ENCODE data around the gene ZFP14.

ZFP14 gene

GRCh38 chr19:36378625-36379509 is at the start of gene ZFP14:
Gene ZFP14 (minus strand): TSS chr19:36379201. CDS start chr19:36367892, 11,309 bp downstream.
- peak; percentile 89 to 94 for DNase-seq (ENCODE audit: low read depth in 1 of 2, low spot score in 1 of 2)

- DNase-seq (ENCODE audit: low read depth in 1 of 2, low spot score in 1 of 2) = no peak
These were observed 44.9 kb upstream of the ZFP14 start for GRCh38 chr19:36423925-36424324.

DNA sequence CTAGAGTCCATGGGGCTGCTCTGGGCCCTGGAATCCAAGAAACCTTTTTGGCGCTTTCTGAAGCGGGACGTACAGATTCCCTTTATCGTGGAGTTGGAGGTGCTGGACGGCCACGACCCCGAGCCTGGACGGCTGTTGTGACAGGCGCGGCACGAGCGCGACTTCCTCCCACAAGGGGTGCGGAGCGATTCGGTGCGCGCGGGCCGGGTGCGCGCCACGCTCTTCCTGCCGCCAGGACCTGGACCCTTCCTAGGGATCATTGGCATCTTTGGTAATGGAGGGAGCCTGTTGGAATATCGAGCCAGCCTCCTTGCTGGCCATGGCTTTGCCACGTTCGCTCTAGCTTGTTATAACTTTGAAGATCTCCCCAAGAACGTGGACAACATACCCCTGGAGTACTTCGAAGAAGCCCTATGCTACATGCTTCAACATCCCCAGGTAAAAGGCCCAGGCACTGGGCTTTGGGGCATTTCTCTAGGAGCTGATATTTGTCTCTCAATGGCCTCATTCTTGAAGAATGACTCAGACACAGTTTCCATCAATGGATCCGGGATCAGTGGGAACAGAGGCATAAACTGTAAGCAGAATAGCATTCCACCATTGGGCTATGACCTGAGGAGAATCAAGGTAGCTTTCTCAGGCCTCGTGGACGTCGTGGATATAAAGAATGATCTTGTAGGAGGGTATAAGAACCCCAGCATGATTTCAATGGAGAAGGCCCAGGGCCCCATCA is 42.9 kb upstream of the ZFP14 start:
- no peak for DNase-seq (ENCODE audit: low read depth in 1 of 2, low spot score in 1 of 2)

DNA sequence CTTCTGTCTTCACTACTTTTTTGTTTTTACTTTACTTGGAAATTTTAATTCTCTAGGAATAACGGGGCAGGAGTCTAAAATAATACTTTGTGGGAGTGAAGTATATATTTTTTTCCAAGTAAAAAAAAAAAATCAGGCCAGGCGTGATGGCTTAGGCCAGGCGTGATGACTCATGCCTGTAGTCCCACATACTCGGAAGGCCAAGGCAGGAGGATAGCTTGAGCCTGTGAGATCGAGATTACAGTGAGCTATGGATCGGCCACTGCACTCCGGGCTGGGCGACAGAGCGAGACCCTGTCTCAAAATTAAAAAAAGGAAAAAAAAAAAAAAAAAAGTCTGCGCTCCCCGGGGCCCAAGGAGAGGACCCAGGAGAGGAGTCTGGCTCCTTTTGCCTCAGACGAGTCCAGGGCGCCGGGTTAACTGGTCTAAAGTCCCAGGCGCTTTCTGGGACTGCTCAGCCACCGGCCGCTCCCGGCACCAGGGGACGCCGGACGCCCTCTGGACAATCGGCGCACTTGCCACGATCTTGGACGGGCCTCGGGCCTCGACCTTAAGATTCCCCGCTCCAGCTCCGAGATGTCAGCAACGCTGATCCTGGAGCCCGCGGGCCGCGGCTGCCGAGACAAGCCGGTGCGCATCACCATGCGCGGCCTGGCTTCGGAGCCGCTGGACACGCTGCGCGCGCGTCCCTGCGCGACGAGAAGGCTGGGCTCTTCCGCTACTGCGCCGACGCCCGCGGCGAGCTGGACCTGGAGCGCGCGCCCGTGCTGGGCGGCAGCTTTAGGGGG is 42.2 kb upstream of the ZFP14 start:
- no peak for DNase-seq (ENCODE audit: low read depth in 1 of 2, low spot score in 1 of 2)

- peak; percentile 63 to 71 for DNase-seq (ENCODE audit: low read depth in 1 of 2, low spot score in 1 of 2)
These were observed 39.4 kb upstream of the ZFP14 start, which contains the start of gene ZFP82 for GRCh38 chr19:36418287-36419001. Gene ZFP82 (minus strand): TSS chr19:36418644. CDS start chr19:36409789, 8,855 bp downstream.

DNA sequence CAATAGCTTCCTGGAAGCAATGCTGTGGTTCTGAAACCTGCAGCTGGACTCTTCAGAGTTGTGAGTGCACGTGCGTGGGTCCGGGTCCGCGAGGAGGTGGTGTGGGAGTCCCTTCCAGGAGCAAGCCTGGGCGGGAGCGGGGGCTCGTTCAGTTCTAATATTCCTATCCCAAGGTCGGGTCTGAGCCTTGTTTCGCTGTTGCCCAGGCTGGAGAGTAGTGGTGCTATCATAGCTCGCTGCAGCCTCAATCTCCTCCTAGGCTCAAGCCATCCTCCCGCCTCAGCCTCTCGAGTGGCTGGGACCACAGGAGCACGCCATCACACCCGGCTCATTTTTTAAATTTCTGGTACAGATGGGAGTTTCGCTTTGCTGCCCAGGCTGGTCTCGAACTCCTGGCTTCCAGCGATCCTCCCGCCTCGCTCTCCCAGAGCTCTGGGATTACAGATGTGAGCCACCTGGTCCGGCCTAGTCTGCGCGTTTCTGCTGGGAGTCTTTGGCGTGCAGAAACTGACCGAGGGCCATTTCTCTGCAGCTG is 38.8 kb upstream of the ZFP14 start:
- no peak for DNase-seq (ENCODE audit: low read depth in 1 of 2, low spot score in 1 of 2)

GRCh38 chr19:36409841-36410240 is 30.8 kb upstream of the ZFP14 start:
- no peak for DNase-seq (ENCODE audit: low read depth in 1 of 2, low spot score in 1 of 2)

GRCh38 chr19:36408101-36408500 is 29.1 kb upstream of the ZFP14 start:
- no peak for DNase-seq (ENCODE audit: low read depth in 1 of 2, low spot score in 1 of 2)

DNA sequence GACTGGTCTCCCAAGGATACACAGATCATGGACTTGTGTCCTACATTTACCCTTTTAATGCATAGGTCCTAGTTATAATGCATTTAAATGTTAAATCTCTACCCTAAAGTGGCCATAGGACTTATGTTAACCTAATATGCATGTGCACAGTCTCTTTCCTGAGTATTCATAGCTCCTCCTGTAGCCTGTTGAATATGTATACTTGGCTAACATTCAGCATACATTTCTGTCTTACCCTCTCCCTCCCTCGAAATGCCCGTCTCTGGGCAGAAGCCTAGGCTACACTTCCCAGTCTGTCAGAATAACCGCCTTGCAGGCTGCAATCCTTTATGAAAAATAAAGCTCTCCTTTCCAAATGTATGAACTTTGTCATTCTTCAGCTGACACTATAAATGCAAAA is 25.5 kb upstream of the ZFP14 start:
- DNase-seq (ENCODE audit: low read depth in 1 of 2, low spot score in 1 of 2) = no peak

DNA sequence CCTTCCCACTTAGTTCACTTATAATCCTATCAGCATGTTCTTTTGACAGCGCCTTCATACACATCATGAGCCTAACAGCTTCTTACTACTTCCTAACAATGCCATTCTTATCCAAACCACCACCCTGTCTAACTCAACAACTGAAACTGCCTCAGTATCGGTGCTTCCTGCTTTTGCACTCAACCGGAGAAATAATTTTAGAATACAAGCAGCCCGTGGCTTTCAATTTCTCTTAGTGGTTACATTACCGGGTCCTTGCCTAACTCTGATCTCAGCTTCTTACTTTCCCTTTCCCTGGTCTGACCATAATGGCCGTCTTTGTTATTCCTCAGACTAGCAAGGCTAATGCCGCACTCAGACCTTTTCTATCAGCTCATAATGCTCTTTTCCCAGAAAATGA is 22.5 kb upstream of the ZFP14 start:
- no peak for DNase-seq (ENCODE audit: low read depth in 1 of 2, low spot score in 1 of 2)

GRCh38 chr19:36398571-36398970 is 19.6 kb upstream of the ZFP14 start:
- DNase-seq (ENCODE audit: low read depth in 1 of 2, low spot score in 1 of 2) = no peak

DNA sequence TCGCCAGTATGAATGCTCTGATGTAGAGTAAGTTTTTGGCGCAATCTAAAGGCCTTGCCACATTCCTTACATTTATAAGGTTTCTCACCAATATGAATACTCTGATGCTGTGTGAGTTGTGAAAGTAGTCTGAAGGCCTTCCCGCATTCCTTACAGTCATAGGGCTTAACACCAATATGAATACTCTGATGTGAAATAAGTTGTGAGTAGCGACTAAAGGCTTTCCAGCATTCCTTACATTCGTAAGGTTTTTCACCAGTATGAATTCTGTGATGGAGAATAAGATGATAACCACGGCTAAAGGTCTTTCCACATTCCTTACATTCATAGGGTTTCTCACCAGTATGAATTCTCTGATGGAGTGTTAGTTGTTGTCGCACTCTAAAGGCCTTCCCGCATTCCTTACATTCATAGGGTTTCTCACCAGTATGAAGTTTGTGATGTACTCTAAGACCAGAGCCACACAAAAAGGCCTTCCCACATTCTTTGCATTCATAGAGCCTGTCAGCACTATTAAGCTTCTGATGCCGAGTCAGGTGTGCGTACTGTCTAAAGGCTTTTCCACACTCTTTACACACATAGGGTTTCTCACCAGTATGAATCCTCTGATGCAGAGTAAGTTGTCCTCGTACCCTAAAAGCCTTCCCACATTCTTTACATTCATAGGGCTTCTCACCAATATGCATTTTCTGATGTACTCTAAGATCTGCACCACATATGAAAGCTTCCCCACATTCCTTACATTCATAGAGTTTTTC is 14.1 kb upstream of the ZFP14 start:
- DNase-seq (ENCODE audit: low read depth in 1 of 2, low spot score in 1 of 2) = no peak

DNA sequence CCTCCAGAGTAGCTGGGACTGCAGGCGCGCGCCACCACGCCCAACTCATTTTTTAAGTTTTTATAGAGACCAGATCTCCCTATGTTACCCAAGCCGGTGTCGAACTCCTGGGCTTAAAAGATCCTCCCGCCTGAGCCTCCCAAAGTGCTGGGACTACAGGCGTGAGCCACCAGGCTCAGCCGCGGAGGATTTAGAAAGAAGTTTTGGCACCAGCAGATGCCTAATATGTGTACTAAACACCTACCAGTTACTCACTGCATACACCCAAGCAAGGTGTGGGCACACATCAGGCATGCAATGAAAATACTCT is 464 bp upstream of the ZFP14 start:
- no peak for DNase-seq (ENCODE audit: low read depth in 1 of 2, low spot score in 1 of 2)

DNA sequence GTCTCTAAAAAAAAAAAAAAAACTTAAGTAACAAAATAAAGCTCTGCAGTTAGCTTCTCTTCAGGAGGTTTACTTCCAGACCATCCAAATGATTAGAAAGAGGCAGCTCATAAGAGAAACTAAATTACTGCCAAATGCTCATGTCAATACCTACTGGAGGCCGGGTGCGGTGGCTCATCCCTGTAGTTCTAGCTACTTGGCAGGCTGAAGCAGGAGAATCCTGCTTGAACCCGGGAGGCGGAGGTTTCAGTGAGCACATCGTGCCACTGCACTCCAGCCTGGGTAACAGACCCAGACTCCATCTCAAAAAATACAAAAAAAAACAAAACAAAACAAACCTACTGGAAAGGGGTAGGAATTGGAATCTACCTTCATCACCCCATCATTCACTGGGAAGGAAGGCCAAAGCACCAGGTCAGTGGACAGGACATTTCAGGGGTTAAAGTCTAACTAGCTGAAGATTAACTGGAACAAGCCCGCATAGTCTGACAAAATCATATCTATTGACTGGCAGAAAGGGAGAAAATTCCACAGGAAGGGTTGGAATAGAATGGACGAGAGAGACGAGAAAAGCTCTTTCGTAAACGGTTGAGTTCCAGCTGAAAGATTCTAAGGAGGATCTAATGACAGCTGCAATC is 1.3 kb downstream of the ZFP14 start:
- DNase-seq (ENCODE audit: low read depth in 1 of 2, low spot score in 1 of 2) = no peak

- no peak for DNase-seq (ENCODE audit: low read depth in 1 of 2, low spot score in 1 of 2)
These were observed 5.3 kb downstream of the ZFP14 start for GRCh38 chr19:36373638-36374156.

DNA sequence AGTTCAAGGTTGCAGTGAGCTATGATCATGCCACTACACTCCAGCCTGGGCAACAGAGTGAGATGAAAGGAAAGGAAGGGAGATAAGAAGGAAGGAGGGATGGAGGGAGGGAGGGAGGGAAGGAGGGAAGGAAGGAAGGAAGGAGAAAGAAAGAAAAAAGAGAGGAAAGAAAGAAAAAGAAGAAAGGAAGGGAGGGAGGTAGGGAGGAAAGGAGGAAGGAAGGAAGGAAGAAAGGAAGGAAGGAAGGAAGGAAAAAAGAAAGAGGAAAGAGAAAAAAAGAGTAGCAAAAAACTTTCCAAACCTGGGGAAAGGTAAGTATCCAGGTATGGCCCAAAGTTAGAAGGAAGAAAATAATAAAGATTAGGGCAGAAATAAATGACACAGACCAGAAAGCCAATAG is 7.1 kb downstream of the ZFP14 start:
- DNase-seq (ENCODE audit: low read depth in 1 of 2, low spot score in 1 of 2) = no peak

DNA sequence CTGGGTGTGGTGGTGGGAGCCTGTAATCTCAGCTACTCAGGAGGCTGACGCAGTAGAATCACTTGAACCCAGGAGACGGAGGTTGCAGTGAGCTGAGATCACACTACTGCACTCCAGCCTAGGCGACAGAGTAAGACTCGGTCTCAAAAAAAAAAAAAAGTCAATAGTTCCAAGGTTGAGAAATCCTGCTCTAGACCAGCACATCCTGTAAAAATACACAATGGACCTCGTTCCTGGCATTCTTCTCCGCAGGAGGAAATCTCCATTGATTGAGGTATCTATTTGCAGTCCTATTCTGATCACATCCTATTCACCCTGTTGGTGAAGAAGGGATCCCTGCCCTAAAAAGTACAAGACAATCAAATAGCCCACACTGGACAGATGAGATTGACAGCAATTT is 15.2 kb downstream of the ZFP14 start:
- no peak for DNase-seq (ENCODE audit: low read depth in 1 of 2, low spot score in 1 of 2)

- no peak for DNase-seq (ENCODE audit: low read depth in 1 of 2, low spot score in 1 of 2)
These were observed 38.1 kb downstream of the ZFP14 start for GRCh38 chr19:36340786-36341372.
